Osteoblast (primary cell): ENCODE measurements around the gene CCNYL1. TPM values are rescaled to one million over a fixed set of nuclear protein-coding genes. Genes with fewer than 3 reads are reported as not detected.
A peak's percentile ranks its signal among the peaks of the same experiment; 100 is the strongest.
"Not testable (repeated sequence)": the region's sequence is repeated elsewhere in the genome, so short reads cannot be mapped to it uniquely, and the experiment has no call there.

Experiments
- DNase-seq: peaks from one replicate; pipeline ENCODE4 v3.0.0; 2011; ENCODE audit warnings: low spot score, mixed read lengths; ENCODE audit not compliant: insufficient read length; ENCODE audit errors: missing footprints
- H2AFZ ChIP-seq: 2 replicates; pipeline ENCODE4 v1.6.0; 2011; ENCODE audit warnings: mild to moderate bottlenecking, low read length
- H3K27ac ChIP-seq: 2 replicates; pipeline ENCODE4 v1.5.1; 2011; ENCODE audit warnings: mild to moderate bottlenecking, low read depth, low read length, moderate library complexity
- H3K27me3 ChIP-seq: 2 replicates; pipeline ENCODE4 v1.6.0; 2012; ENCODE audit warnings: mild to moderate bottlenecking, control low read depth, inconsistent platforms, low read length, moderate library complexity; ENCODE audit not compliant: insufficient read depth
- H3K36me3 ChIP-seq: 2 replicates; pipeline ENCODE4 v1.5.1; 2011; ENCODE audit warnings: mild to moderate bottlenecking, low read length, control low read depth, moderate library complexity; ENCODE audit not compliant: insufficient read depth
- H3K4me1 ChIP-seq: 2 replicates; pipeline ENCODE4 v1.5.1; 2011; ENCODE audit warnings: mild to moderate bottlenecking, low read length, control low read depth, moderate library complexity; ENCODE audit not compliant: insufficient read depth
- H3K4me2 ChIP-seq: 2 replicates; pipeline ENCODE4 v1.6.0; 2011; ENCODE audit warnings: mild to moderate bottlenecking, low read length; ENCODE audit not compliant: insufficient read depth
- H3K4me3 ChIP-seq: fragments of 200-600 bp; sonication (generic); 3 replicates; pipeline ENCODE4 v1.5.1; 2012; ENCODE audit warnings: mild to moderate bottlenecking, low read length, inconsistent platforms; ENCODE audit not compliant: insufficient read depth
- H3K79me2 ChIP-seq: 2 replicates; pipeline ENCODE4 v1.6.0; 2012; ENCODE audit warnings: mild to moderate bottlenecking, low read length, control low read depth, inconsistent platforms; ENCODE audit not compliant: insufficient read depth
- H3K9me3 ChIP-seq: 2 replicates; pipeline ENCODE4 v1.5.1; 2011; ENCODE audit warnings: low read depth, low read length, control low read depth
- H4K20me1 ChIP-seq: 2 replicates; pipeline ENCODE4 v1.6.0; 2012; ENCODE audit warnings: mild to moderate bottlenecking, low read length, control low read depth; ENCODE audit not compliant: insufficient read depth
- CTCF ChIP-seq: IDR thresholded peaks from 2 replicates; pipeline ENCODE4 v1.5.1; 2011; ENCODE audit warnings: mild to moderate bottlenecking, low read depth, low read length, moderate library complexity; ENCODE audit errors: extremely low read depth
- total RNA-seq: library from RNA; depleted of rRNA; stranded (reverse); fragments of >200 nt; gene quantifications from 2 replicates; pipeline ENCODE4 v1.2.3, GENCODE V29; 2012

Gene CCNYL1
- total RNA-seq, 1 donor: 15.9 TPM

- Histone ChIP-seq H3K27me3 (peaks cover 4% of the 10 kb centered on the region), H4K20me1 (no peaks in the 10 kb centered on the region), H3K79me2 (no peaks in the 10 kb centered on the region), H3K27ac (no peak overlapping the region), H3K4me2 (no peak overlapping the region), H3K36me3 (no peaks in the 10 kb centered on the region), H3K4me1 (peaks cover 14% of the 10 kb centered on the region), H3K9me3 (no peaks in the 10 kb centered on the region), H3K4me3 (no peak overlapping the region), H2AFZ (no peak overlapping the region)
- no peak for TF ChIP-seq CTCF
- DNase-seq: no peak
Measured at GRCh38 chr2:207686812-207687211, 24.6 kb upstream of the CCNYL1 start.

- Histone ChIP-seq H3K4me3 (no peak overlapping the region), H3K9me3 (no peaks in the 10 kb centered on the region), H3K27me3 (peaks cover 3% of the 10 kb centered on the region), H3K4me2 (no peak overlapping the region), H4K20me1 (no peaks in the 10 kb centered on the region), H2AFZ (no peak overlapping the region), H3K36me3 (no peaks in the 10 kb centered on the region), H3K4me1 (peaks cover 9% of the 10 kb centered on the region), H3K27ac (no peak overlapping the region), H3K79me2 (no peaks in the 10 kb centered on the region)
- peak; percentile 37 for DNase-seq
- no peak for TF ChIP-seq CTCF
Measured at GRCh38 chr2:207688597-207688996, 22.8 kb upstream of the CCNYL1 start.

GRCh38 chr2:207690845-207691461, 20.5 kb upstream of the CCNYL1 start:
- H3K4me1 ChIP-seq: peaks cover 11% of the 10 kb centered on the region
- H3K79me2 ChIP-seq: not testable (repeated sequence)

GRCh38 chr2:207692206-207693065, 19.0 kb upstream of the CCNYL1 start:
- H3K27ac ChIP-seq: no peak overlapping the region
- no peaks in the 10 kb centered on the region for H3K79me2 ChIP-seq
- no peaks in the 10 kb centered on the region for H3K27me3 ChIP-seq
- H3K4me2 ChIP-seq: no peak overlapping the region
- no peaks in the 10 kb centered on the region for H4K20me1 ChIP-seq
- peaks cover 13% of the 10 kb centered on the region for H3K4me1 ChIP-seq
- peak; percentile 41 for TF ChIP-seq CTCF
- no peak overlapping the region for H3K4me3 ChIP-seq
- no peak overlapping the region for H2AFZ ChIP-seq
- no peaks in the 10 kb centered on the region for H3K36me3 ChIP-seq
- no peak for DNase-seq
- no peaks in the 10 kb centered on the region for H3K9me3 ChIP-seq

More at GRCh38 chr2:207690845-207691461, 20.5 kb upstream of the CCNYL1 start:
- not testable (repeated sequence) for H2AFZ ChIP-seq, H3K4me3 ChIP-seq, H4K20me1 ChIP-seq, H3K4me2 ChIP-seq, H3K36me3 ChIP-seq, H3K9me3 ChIP-seq, H3K27me3 ChIP-seq, DNase-seq, H3K27ac ChIP-seq
